CD14-positive monocyte (primary cell): ENCODE data around the gene EFHC1. TPM values are rescaled to one million over a fixed set of nuclear protein-coding genes. Genes with fewer than 3 reads are reported as not detected.

Experiments used
- DNase-seq, 3 donors: peaks; one replicate each; pipeline ENCODE4 v3.0.0-alpha.2; 2011 to 2022
- H2AFZ ChIP-seq: 2 replicates; pipeline ENCODE4 v1.6.0; 2012; ENCODE audit warnings: mild to moderate bottlenecking, low read depth, low read length, inconsistent platforms; ENCODE audit not compliant: insufficient read depth, poor library complexity, severe bottlenecking
- H3K27ac ChIP-seq, 2 donors: 1 replicate in 1 of 2; 2 replicates in 1 of 2; pipeline ENCODE4 v1.5.1; 2012 to 2013; ENCODE audit warnings: low read length in 2 of 2, control low read depth in 1 of 2, inconsistent platforms in 1 of 2, low read depth in 1 of 2, mild to moderate bottlenecking in 1 of 2
- H3K27me3 ChIP-seq, 2 donors: one replicate each; pipeline versions ENCODE4 v1.6.0 to v1.6.1; 2011 to 2013; ENCODE audit warnings: low read length in 2 of 2; ENCODE audit not compliant: control insufficient read depth in 2 of 2, insufficient read depth in 2 of 2
- H3K36me3 ChIP-seq, 2 donors: replicated peaks in 1 of 2; 1 replicate in 1 of 2; 2 replicates in 1 of 2; pipeline versions ENCODE4 v1.5.1 to v1.6.1; 2012 to 2013; ENCODE audit warnings: low read length in 2 of 2, control low read depth in 1 of 2, inconsistent platforms in 1 of 2, mild to moderate bottlenecking in 1 of 2; ENCODE audit not compliant: insufficient read depth in 2 of 2, control insufficient read depth in 1 of 2
- H3K4me1 ChIP-seq, 2 donors: 1 replicate in 1 of 2; 2 replicates in 1 of 2; pipeline versions ENCODE4 v1.5.1 to v1.6.1; 2012 to 2013; ENCODE audit warnings: low read length in 2 of 2, control low read depth in 1 of 2, inconsistent platforms in 1 of 2, mild to moderate bottlenecking in 1 of 2, moderate library complexity in 1 of 2; ENCODE audit not compliant: insufficient read depth in 2 of 2, control insufficient read depth in 1 of 2
- H3K4me2 ChIP-seq: replicated peaks from 2 replicates; pipeline ENCODE3; 2012; ENCODE audit warnings: low read length, moderate library complexity, mild to moderate bottlenecking; ENCODE audit not compliant: poor library complexity, severe bottlenecking; ENCODE audit errors: extremely low read depth
- H3K4me3 ChIP-seq, 3 experiments: fragments of 200-600 bp in 1 of 3; sonication (generic) in 1 of 3; replicated peaks in 1 of 3; 1 replicate in 2 of 3; 2 replicates in 1 of 3; pipeline ENCODE4 v1.5.1; 2011 to 2013; ENCODE audit warnings: low read length in 3 of 3, mild to moderate bottlenecking in 3 of 3, control low read depth in 2 of 3, low read depth in 2 of 3, inconsistent platforms in 1 of 3, moderate library complexity in 1 of 3
- H3K79me2 ChIP-seq: 2 replicates; pipeline ENCODE4 v1.6.0; 2012; ENCODE audit warnings: mild to moderate bottlenecking, control low read depth, inconsistent platforms, low read length, moderate library complexity; ENCODE audit not compliant: insufficient read depth
- H3K9ac ChIP-seq: 2 replicates; pipeline ENCODE4 v1.6.0; 2017; ENCODE audit warnings: low read length, mild to moderate bottlenecking; ENCODE audit not compliant: insufficient read depth, poor library complexity, severe bottlenecking
- H3K9me3 ChIP-seq, 2 donors: replicated peaks in 1 of 2; 1 replicate in 1 of 2; 2 replicates in 1 of 2; pipeline versions ENCODE4 v1.5.1 to v1.6.1; 2012 to 2013; ENCODE audit warnings: low read length in 2 of 2, control low read depth in 1 of 2; ENCODE audit not compliant: control insufficient read depth in 1 of 2, insufficient read depth in 1 of 2
- H4K20me1 ChIP-seq: 2 replicates; pipeline ENCODE4 v1.6.0; 2012; ENCODE audit warnings: mild to moderate bottlenecking, low read length, control low read depth, moderate library complexity; ENCODE audit not compliant: insufficient read depth
- H3K27ac Mint-ChIP-seq, 7 donors: one replicate each; pipeline ENCODE4 v1.8.0; 2020; ENCODE audit warnings: mild to moderate bottlenecking in 7 of 7, mixed read lengths in 7 of 7, moderate library complexity in 6 of 7, inconsistent platforms in 2 of 7
- H3K27me3 Mint-ChIP-seq, 3 donors: one replicate each; pipeline ENCODE4 v1.8.0; 2021 to 2022; ENCODE audit warnings: low read depth in 3 of 3, mild to moderate bottlenecking in 3 of 3, mixed read lengths in 3 of 3, moderate library complexity in 3 of 3, inconsistent platforms in 1 of 3
- H3K36me3 Mint-ChIP-seq, 2 donors: one replicate each; pipeline ENCODE4 v1.8.0; 2020; ENCODE audit warnings: mixed read lengths in 2 of 2, inconsistent platforms in 1 of 2, mild to moderate bottlenecking in 1 of 2
- H3K4me1 Mint-ChIP-seq: one replicate; pipeline ENCODE4 v1.8.0; 2020; ENCODE audit warnings: mild to moderate bottlenecking, mixed read lengths
- H3K4me3 Mint-ChIP-seq, 2 donors: one replicate each; pipeline ENCODE4 v1.8.0; 2020; ENCODE audit warnings: mild to moderate bottlenecking in 2 of 2, mixed read lengths in 2 of 2, moderate library complexity in 1 of 2
- H3K9me3 Mint-ChIP-seq, 7 donors: one replicate each; pipeline ENCODE4 v1.8.0; 2020 to 2022; ENCODE audit warnings: mixed read lengths in 7 of 7, mild to moderate bottlenecking in 6 of 7, moderate library complexity in 6 of 7, inconsistent platforms in 2 of 7
- WGBS: methylation state at CpG from one replicate; pipeline ENCODE4 v1.1.5; 2013; ENCODE audit warnings: missing lambda C conversion rate; ENCODE audit not compliant: insufficient coverage; 5-methylcytosine and 5-hydroxymethylcytosine counted together
- intact Hi-C, 2 donors: fragments of 100-400 bp; cut with micrococcal nuclease; formaldehyde crosslinking; loops; one replicate each; pipeline versions ENCODE4 v1.15.0 to v1.15.1; 2023
- polyA plus RNA-seq, 3 donors: library from polyadenylated mRNA; depleted of rRNA in 1 of 3; unstranded in 2 of 3; stranded (reverse) in 1 of 3; fragments of 300-500 nt in 2 of 3; fragments of >200 nt in 1 of 3; fragmentation: Illumina TruSeq in 2 of 3; gene quantifications; 1 replicate in 2 of 3; 2 replicates in 1 of 3; pipeline ENCODE4 v1.2.3, GENCODE V29; 2012 to 2021
- TF ChIP-seq, protein P1 (sequence below): fragments of 200-600 bp; IDR thresholded peaks from one replicate; pipeline ENCODE4 v1.8.0; 2022; ENCODE audit warnings: antibody characterized with exemption, mild to moderate bottlenecking

Gene EFHC1
- polyA plus RNA-seq, 3 donors, result 0.30 to 13.5 (median 2.3) TPM

DNA sequence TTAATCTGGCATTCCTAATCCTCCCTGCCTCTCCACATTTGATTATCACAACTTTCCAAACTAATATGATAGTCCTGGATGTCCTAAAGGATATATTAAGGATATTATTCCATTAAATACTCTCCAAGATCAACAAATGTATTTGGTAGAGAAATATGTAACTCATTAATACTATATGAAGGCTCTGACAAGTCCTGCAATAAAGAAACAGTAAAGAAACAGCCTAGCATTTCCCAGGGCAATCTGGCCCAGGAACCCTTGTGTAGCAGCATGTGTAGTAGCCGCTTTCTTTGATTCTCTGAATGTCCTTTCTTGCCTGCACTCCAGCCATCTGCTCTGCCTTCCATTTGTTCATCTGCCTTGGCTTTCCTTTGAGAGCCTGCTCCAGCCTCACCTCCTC is 133.0 kb downstream of the EFHC1 start:
- Histone ChIP-seq H3K27ac (no peak overlapping the region), H3K9me3 (no peaks in the 10 kb centered on the region), H3K4me1 (no peaks in the 10 kb centered on the region), H2AFZ (no peak overlapping the region), H3K9ac (no peak overlapping the region), H4K20me1 (peaks cover 80% of the 10 kb centered on the region), H3K4me2 (no peak overlapping the region), H3K4me3 (no peak overlapping the region), H3K27me3 (no peaks in the 10 kb centered on the region), H3K36me3 (peaks cover 4 to 18% of the 10 kb centered on the region in 2 donors), H3K79me2 (peaks cover 78% of the 10 kb centered on the region)
- no peak for DNase-seq
- peaks cover 14% of the 10 kb centered on the region for H3K4me1 Mint-ChIP-seq
- peak overlapping the region in 2 of 7 donors; percentile 14 to 41 for H3K27ac Mint-ChIP-seq
- intact Hi-C loops, result no loop called here
- 100% methylated on average over 1 of the region's 1 CpG for WGBS
- peaks cover 7 to 32% of the 10 kb centered on the region in 2 donors for H3K36me3 Mint-ChIP-seq
- TF ChIP-seq, protein P1, sequence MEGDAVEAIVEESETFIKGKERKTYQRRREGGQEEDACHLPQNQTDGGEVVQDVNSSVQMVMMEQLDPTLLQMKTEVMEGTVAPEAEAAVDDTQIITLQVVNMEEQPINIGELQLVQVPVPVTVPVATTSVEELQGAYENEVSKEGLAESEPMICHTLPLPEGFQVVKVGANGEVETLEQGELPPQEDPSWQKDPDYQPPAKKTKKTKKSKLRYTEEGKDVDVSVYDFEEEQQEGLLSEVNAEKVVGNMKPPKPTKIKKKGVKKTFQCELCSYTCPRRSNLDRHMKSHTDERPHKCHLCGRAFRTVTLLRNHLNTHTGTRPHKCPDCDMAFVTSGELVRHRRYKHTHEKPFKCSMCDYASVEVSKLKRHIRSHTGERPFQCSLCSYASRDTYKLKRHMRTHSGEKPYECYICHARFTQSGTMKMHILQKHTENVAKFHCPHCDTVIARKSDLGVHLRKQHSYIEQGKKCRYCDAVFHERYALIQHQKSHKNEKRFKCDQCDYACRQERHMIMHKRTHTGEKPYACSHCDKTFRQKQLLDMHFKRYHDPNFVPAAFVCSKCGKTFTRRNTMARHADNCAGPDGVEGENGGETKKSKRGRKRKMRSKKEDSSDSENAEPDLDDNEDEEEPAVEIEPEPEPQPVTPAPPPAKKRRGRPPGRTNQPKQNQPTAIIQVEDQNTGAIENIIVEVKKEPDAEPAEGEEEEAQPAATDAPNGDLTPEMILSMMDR, result no peak
- H3K9me3 Mint-ChIP-seq, result no peaks in the 10 kb centered on the region
- H3K4me3 Mint-ChIP-seq, result no peak overlapping the region
- H3K27me3 Mint-ChIP-seq, result peaks cover 0 to 8% (median 0%) of the 10 kb centered on the region in 3 donors

DNA sequence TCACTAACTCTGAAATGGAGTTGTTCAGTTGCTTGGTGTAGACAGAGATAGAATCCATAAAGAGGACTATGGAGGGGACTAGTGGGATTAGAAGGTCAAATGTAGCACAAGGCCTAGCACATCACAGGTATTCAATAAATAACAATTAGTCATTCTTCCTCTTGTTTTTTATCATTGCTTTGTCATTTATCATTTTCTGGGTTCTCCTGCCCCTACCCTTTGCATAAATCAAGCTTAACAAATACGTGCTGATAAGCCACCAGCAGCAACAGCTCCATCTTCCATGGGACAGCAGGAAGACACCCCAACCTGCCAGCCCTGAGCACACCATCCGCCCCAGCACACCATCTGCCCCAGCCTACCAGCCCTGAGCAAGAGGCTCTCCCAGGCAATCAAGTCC is 133.6 kb downstream of the EFHC1 start:
- Histone ChIP-seq H3K4me2 (no peak overlapping the region), H3K36me3 (peaks cover 4 to 21% of the 10 kb centered on the region in 2 donors), H3K27me3 (no peaks in the 10 kb centered on the region), H3K27ac (no peak overlapping the region), H3K9ac (no peak overlapping the region), H4K20me1 (peaks cover 80% of the 10 kb centered on the region), H3K79me2 (peaks cover 77% of the 10 kb centered on the region), H2AFZ (no peak overlapping the region), H3K4me3 (no peak overlapping the region), H3K9me3 (no peaks in the 10 kb centered on the region), H3K4me1 (no peaks in the 10 kb centered on the region)
- Mint-ChIP-seq H3K27me3 (peaks cover 0 to 8% (median 0%) of the 10 kb centered on the region in 3 donors), H3K4me1 (peaks cover 15% of the 10 kb centered on the region), H3K4me3 (no peak overlapping the region), H3K36me3 (peaks cover 10 to 33% of the 10 kb centered on the region in 2 donors), H3K9me3 (no peaks in the 10 kb centered on the region), H3K27ac (peak overlapping the region in 1 of 7 donors; percentile 41)
- no peak for DNase-seq
- intact Hi-C loops, result no loop called here
- TF ChIP-seq, protein P1, result no peak
- 94% methylated on average over 2 of the region's 2 CpGs for WGBS
